HG02588 (cell line): ENCODE measurements around the gene AKR1C1.
"Not testable (repeated sequence)": the region's sequence is repeated elsewhere in the genome, so short reads cannot be mapped to it uniquely, and the experiment has no call there.

Experiments used
- ATAC-seq: cut with Tn5 transposase; IDR thresholded peaks from one replicate; pipeline ENCODE4 v1.9.1; 2021; ENCODE audit warnings: mild to moderate bottlenecking, moderate library complexity; ENCODE audit not compliant: unreplicated experiment

Gene AKR1C1

GRCh38 chr10:4947039-4947634 is 16.1 kb upstream of the AKR1C1 start:
- ATAC-seq: no peak

- no peak for ATAC-seq
These were observed 15.3 kb upstream of the AKR1C1 start for GRCh38 chr10:4947635-4948596.

GRCh38 chr10:4951512-4952162 is 11.6 kb upstream of the AKR1C1 start:
- not testable (repeated sequence) for ATAC-seq

GRCh38 chr10:4953405-4953804 is 9.8 kb upstream of the AKR1C1 start:
- ATAC-seq: no peak

GRCh38 chr10:4956088-4956487 is 7.1 kb upstream of the AKR1C1 start:
- ATAC-seq: not testable (repeated sequence)

- not testable (repeated sequence) for ATAC-seq
These were observed 6.1 kb upstream of the AKR1C1 start for GRCh38 chr10:4956955-4957645.

- ATAC-seq: not testable (repeated sequence)
These were observed 1.7 kb upstream of the AKR1C1 start for GRCh38 chr10:4961558-4961957.

GRCh38 chr10:4962308-4962707 is 907 bp upstream of the AKR1C1 start:
- not testable (repeated sequence) for ATAC-seq

GRCh38 chr10:4963815-4964154 is 570 bp downstream of the AKR1C1 start:
- not testable (repeated sequence) for ATAC-seq

- not testable (repeated sequence) for ATAC-seq
These were observed 2.5 kb downstream of the AKR1C1 start for GRCh38 chr10:4965763-4966162.

- ATAC-seq: not testable (repeated sequence)
These were observed 4.0 kb downstream of the AKR1C1 start for GRCh38 chr10:4967189-4967588.

- ATAC-seq: not testable (repeated sequence)
These were observed 6.1 kb downstream of the AKR1C1 start for GRCh38 chr10:4969289-4969688.

GRCh38 chr10:4970362-4970761 is 7.1 kb downstream of the AKR1C1 start:
- ATAC-seq: not testable (repeated sequence)

GRCh38 chr10:4972369-4973142 is 9.3 kb downstream of the AKR1C1 start:
- not testable (repeated sequence) for ATAC-seq

GRCh38 chr10:4973294-4973693 is 10.1 kb downstream of the AKR1C1 start:
- ATAC-seq: not testable (repeated sequence)

GRCh38 chr10:4974400-4974799 is 11.2 kb downstream of the AKR1C1 start:
- not testable (repeated sequence) for ATAC-seq

- ATAC-seq: no peak
These were observed 13.8 kb downstream of the AKR1C1 start for GRCh38 chr10:4977025-4977424.

GRCh38 chr10:4978870-4979269 is 15.7 kb downstream of the AKR1C1 start:
- no peak for ATAC-seq

GRCh38 chr10:4980793-4981192 is 17.6 kb downstream of the AKR1C1 start:
- no peak for ATAC-seq
